ENCODE results near the gene C19orf44. TPM values are rescaled to one million over a fixed set of nuclear protein-coding genes. Genes with fewer than 3 reads are reported as not detected.

Gene C19orf44
- total and polyA plus RNA-seq, 2 experiments from 2014 or later, result 2.5 to 5.9 TPM

- TF ChIP-seq ZNF462 (CRISPR knock-in tag; IDR thresholded peaks at IDR 0.05) (no peak), ETS1 (IDR thresholded peaks at IDR 0.05) (no peak), JUNB (IDR thresholded peaks at IDR 0.05; ENCODE audit: unreplicated experiment) (no peak), NANOG (IDR thresholded peaks at IDR 0.05; ENCODE audit: borderline replicate concordance) (no peak), ZNF114 (CRISPR knock-in tag; IDR thresholded peaks at IDR 0.05) (no peak), EZH2phosphoT487 (IDR thresholded peaks at IDR 0.05; ENCODE audit: unreplicated experiment) (no peak), CTCF (conservative IDR thresholded peaks at IDR 0.05; ENCODE audit: low read depth in 2 of 2) (no peak)
These were observed 848 bp downstream of the C19orf44 start (continued) for GRCh38 chr19:16497042-16497441.
